ENCODE measurements around the gene EXO1.

EXO1 gene

DNA sequence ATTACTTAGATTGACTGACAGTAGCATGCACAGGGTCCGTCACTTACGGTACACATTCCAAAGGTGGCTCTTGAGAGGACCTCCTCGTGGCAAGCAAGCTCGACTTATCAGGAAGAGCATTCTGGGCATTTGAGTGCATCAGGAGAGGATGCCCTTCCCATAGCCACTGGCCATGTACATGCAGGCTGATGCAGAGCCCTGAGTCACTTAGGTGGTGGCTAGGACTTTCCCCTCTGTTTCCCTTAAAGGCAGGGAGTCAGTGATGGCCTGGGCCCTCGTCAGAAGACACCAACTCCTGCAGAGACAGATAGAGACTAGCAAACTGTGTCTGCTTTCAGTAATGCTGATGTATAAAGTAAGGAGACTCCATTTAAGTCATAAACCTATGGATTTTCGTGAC lies 12.9 kb downstream of the EXO1 start:
- Histone ChIP-seq H3K4me1 (ENCODE audit: control insufficient read depth, low read length) (peaks cover 9% of the 10 kb centered on the region), H3K4me2 (ENCODE audit: low read length) (no peak overlapping the region), H3F3A (ENCODE audit: control insufficient read depth, insufficient read depth) (peaks cover 2% of the 10 kb centered on the region; the same call in 1 of the 2 replicates), H3K27ac (ENCODE audit: low read depth, low read length) (no peak overlapping the region), H3K4me3 (ENCODE audit: low read length) (no peak overlapping the region), H3K27me3 (ENCODE audit: control insufficient read depth, low read length) (no peaks in the 10 kb centered on the region), H4K20me1 (ENCODE audit: control insufficient read depth, insufficient read depth, low read depth, low read length) (no peaks in the 10 kb centered on the region), H3K9me2 (replicated peaks; ENCODE audit: control insufficient read depth, low read length) (no peaks in the 10 kb centered on the region), H3K79me2 (ENCODE audit: control insufficient read depth, low read length) (peaks cover 11% of the 10 kb centered on the region), H3K36me3 (ENCODE audit: control insufficient read depth, low read length) (peaks cover 92% of the 10 kb centered on the region), H3K9me3 (ENCODE audit: control insufficient read depth, insufficient read depth, low read length) (no peaks in the 10 kb centered on the region)
- TF ChIP-seq, protein P1, sequence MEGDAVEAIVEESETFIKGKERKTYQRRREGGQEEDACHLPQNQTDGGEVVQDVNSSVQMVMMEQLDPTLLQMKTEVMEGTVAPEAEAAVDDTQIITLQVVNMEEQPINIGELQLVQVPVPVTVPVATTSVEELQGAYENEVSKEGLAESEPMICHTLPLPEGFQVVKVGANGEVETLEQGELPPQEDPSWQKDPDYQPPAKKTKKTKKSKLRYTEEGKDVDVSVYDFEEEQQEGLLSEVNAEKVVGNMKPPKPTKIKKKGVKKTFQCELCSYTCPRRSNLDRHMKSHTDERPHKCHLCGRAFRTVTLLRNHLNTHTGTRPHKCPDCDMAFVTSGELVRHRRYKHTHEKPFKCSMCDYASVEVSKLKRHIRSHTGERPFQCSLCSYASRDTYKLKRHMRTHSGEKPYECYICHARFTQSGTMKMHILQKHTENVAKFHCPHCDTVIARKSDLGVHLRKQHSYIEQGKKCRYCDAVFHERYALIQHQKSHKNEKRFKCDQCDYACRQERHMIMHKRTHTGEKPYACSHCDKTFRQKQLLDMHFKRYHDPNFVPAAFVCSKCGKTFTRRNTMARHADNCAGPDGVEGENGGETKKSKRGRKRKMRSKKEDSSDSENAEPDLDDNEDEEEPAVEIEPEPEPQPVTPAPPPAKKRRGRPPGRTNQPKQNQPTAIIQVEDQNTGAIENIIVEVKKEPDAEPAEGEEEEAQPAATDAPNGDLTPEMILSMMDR (IDR thresholded peaks at IDR 0.05; ENCODE audit: low read depth, low read length, poor library complexity, severe bottlenecking), result no peak
- TF ChIP-seq EZH2phosphoT487 (IDR thresholded peaks at IDR 0.05; ENCODE audit: borderline replicate concordance, low read length), result no peak

DNA sequence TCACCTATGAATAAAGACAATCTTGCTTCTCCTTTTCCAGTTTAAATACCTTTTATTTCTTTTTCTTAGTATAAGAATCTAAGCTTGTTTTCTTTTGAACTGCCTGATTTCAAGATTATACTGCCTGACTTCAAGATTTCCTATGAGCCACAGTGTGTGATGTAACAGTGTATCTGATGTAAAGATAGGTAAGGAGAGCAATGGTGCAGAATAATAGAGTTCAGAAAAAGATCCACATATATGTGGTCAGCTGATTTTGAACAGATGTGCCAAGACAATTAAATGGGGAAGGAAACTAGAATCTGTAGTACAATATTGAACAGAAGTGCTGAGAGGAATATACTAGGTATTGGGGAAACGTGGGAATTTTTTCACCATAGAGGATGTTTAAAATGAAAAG lies 21.0 kb downstream of the EXO1 start:
- H3K4me1 ChIP-seq (ENCODE audit: control insufficient read depth, low read length), result peaks cover 18% of the 10 kb centered on the region
- H3K27me3 ChIP-seq (ENCODE audit: control insufficient read depth, low read length), result no peaks in the 10 kb centered on the region
- no peak overlapping the region for H3K4me3 ChIP-seq (ENCODE audit: low read length)
- no peaks in the 10 kb centered on the region for H3K9me3 ChIP-seq (ENCODE audit: control insufficient read depth, insufficient read depth, low read length)
- H3K9me2 ChIP-seq (replicated peaks; ENCODE audit: control insufficient read depth, low read length), result no peaks in the 10 kb centered on the region
- TF ChIP-seq EZH2phosphoT487 (IDR thresholded peaks at IDR 0.05; ENCODE audit: borderline replicate concordance, low read length), result no peak
- TF ChIP-seq, protein P1 (IDR thresholded peaks at IDR 0.05; ENCODE audit: low read depth, low read length, poor library complexity, severe bottlenecking), result no peak
- H3K4me2 ChIP-seq (ENCODE audit: low read length), result no peak overlapping the region
- peaks cover 89% of the 10 kb centered on the region for H3K36me3 ChIP-seq (ENCODE audit: control insufficient read depth, low read length)
- H3F3A ChIP-seq (ENCODE audit: control insufficient read depth, insufficient read depth), result no peaks in the 10 kb centered on the region
- H4K20me1 ChIP-seq (ENCODE audit: control insufficient read depth, insufficient read depth, low read depth, low read length), result 0 out of 2 replicates have a peak, but pooled peaks cover 7% of the 10 kb centered on the region
- H3K27ac ChIP-seq (ENCODE audit: low read depth, low read length), result no peak overlapping the region
- peaks cover 13% of the 10 kb centered on the region for H3K79me2 ChIP-seq (ENCODE audit: control insufficient read depth, low read length)

DNA sequence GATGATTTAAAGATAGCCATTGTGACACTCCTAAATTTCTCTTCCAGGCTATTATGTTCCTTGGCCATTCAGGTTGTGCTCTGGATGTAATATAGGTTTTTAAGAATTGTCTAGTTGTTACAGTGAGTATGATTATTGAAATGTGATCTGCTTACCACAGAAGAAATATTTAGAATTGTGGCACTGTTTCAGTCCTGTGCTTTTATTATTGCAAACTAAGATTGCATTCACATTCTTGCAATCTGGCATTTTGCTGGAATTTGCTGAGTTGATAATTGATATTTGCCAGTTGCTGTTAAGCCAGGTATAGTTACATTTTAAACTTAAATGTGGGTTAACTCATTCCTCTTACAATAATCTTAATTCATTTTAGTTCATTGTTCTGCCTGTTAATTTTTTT lies 22.3 kb downstream of the EXO1 start:
- TF ChIP-seq EZH2phosphoT487 (IDR thresholded peaks at IDR 0.05; ENCODE audit: borderline replicate concordance, low read length), result no peak
- TF ChIP-seq, protein P1 (IDR thresholded peaks at IDR 0.05; ENCODE audit: low read depth, low read length, poor library complexity, severe bottlenecking), result no peak
- Histone ChIP-seq H3K9me3 (ENCODE audit: control insufficient read depth, insufficient read depth, low read length) (no peaks in the 10 kb centered on the region), H3K9me2 (replicated peaks; ENCODE audit: control insufficient read depth, low read length) (no peaks in the 10 kb centered on the region), H3K27ac (ENCODE audit: low read depth, low read length) (no peak overlapping the region), H3F3A (ENCODE audit: control insufficient read depth, insufficient read depth) (no peaks in the 10 kb centered on the region), H4K20me1 (ENCODE audit: control insufficient read depth, insufficient read depth, low read depth, low read length) (0 out of 2 replicates have a peak, but pooled peaks cover 7% of the 10 kb centered on the region), H3K4me2 (ENCODE audit: low read length) (no peak overlapping the region), H3K36me3 (ENCODE audit: control insufficient read depth, low read length) (peaks cover 88% of the 10 kb centered on the region), H3K27me3 (ENCODE audit: control insufficient read depth, low read length) (no peaks in the 10 kb centered on the region), H3K4me1 (ENCODE audit: control insufficient read depth, low read length) (peaks cover 18% of the 10 kb centered on the region), H3K79me2 (ENCODE audit: control insufficient read depth, low read length) (peaks cover 24% of the 10 kb centered on the region), H3K4me3 (ENCODE audit: low read length) (no peak overlapping the region)

All from DOHH2 (cell line).